ENCODE data around the gene WDR5. TPM values are rescaled to one million over a fixed set of nuclear protein-coding genes. Genes with fewer than 3 reads are reported as not detected.

Gene WDR5
- total RNA-seq, 1 experiment from 2014 or later = 62.5 TPM

DNA sequence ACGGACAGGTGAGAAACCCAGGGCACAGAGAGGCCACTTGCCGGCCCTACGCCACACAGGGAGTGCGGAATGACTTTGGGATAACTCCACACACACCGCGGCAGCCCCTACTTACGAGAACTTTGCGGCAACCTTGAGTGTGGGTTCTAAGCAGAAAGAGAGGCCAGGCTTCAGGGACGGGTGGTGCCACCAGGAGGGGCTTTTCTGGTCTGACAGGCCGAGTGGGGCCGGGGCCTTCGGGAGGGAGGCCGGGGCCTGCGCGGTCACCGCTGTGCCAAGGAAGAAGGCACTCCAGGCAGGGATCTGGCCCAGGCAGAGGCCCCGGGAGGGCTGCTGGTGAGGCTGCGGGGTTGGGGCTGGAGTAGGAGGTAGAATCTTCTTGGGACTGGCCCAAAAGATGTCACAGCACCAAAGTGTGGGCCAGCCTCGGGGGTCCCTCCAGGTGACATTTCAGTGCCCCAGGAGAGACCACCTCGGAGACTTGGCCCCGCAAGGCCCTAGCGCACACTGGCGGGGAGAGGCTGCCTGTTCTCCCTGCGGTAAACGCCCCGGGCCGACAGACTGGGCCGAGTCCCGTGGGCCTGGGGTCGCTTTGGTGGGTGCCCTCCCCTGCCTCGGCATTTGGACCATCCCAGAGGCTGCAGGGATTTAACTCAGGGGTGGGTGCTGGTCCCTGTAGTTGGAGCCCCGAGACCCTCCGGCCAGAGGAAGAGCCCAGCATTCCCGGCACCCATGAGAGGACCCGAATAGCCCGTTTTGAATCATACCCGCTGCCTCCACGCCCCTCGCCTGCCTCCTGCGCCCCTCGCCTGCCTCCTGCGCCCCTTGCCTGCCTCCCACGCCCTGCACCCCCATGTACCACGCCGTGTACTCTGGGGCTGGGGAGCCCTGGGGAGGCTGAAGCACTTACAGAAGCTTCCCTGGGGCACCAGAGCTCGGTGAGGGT lies 37.5 kb downstream of the WDR5 start:
- Mint-ChIP-seq H3K4me3 (no peak overlapping the region), H3K4me1 (peaks cover 3% of the 10 kb centered on the region), H3K36me3 (0 out of 2 replicates have a peak, but pooled peaks cover 3% of the 10 kb centered on the region), H3K9me3 (peaks cover 10% of the 10 kb centered on the region; the same call in 1 of the 2 replicates), H3K27me3 (ENCODE audit: low read depth) (no peaks in the 10 kb centered on the region), H3K27ac (no peak overlapping the region)
- no peak for DNase-seq (ENCODE audit: low spot score)
- ATAC-seq = no peak
- TF ChIP-seq TCF7 (CRISPR knock-in tag; IDR thresholded peaks at IDR 0.05; ENCODE audit: low read depth) (no peak), KAT7 (CRISPR knock-in tag; IDR thresholded peaks at IDR 0.05; ENCODE audit: borderline replicate concordance) (no peak), ZNF671 (CRISPR knock-in tag; IDR thresholded peaks at IDR 0.05) (no peak), FOXK1 (CRISPR knock-in tag; IDR thresholded peaks at IDR 0.05) (no peak), OVOL2 (CRISPR knock-in tag; IDR thresholded peaks at IDR 0.05; ENCODE audit: borderline replicate concordance) (no peak), ETV6 (CRISPR knock-in tag; IDR thresholded peaks at IDR 0.05) (no peak)
- TF ChIP-seq, protein P1, sequence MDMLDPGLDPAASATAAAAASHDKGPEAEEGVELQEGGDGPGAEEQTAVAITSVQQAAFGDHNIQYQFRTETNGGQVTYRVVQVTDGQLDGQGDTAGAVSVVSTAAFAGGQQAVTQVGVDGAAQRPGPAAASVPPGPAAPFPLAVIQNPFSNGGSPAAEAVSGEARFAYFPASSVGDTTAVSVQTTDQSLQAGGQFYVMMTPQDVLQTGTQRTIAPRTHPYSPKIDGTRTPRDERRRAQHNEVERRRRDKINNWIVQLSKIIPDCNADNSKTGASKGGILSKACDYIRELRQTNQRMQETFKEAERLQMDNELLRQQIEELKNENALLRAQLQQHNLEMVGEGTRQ (CRISPR knock-in tag; IDR thresholded peaks at IDR 0.05) = no peak
- CTCF ChIA-PET = interaction anchor here (2.5 to 5.6 kb wide), 4 partner anchors 10 to 276 kb away, joined by 15 to 54 read pairs (median 22); partner anchors contain the start of gene RNU6ATAC
- POLR2A ChIA-PET = no interaction called here

GRCh38 chr9:134174073-134174449 lies 38.2 kb downstream of the WDR5 start:
- Mint-ChIP-seq H3K27ac (no peak overlapping the region), H3K4me3 (no peak overlapping the region), H3K4me1 (peaks cover 3% of the 10 kb centered on the region), H3K27me3 (ENCODE audit: low read depth) (no peaks in the 10 kb centered on the region), H3K9me3 (peaks cover 3% of the 10 kb centered on the region; the same call in 1 of the 2 replicates), H3K36me3 (0 out of 2 replicates have a peak, but pooled peaks cover 3% of the 10 kb centered on the region)
- no peak for TF ChIP-seq ELF4 (CRISPR knock-in tag; IDR thresholded peaks at IDR 0.05; ENCODE audit: low read depth)
- CTCF ChIA-PET = interaction anchor here (1.1 to 3.3 kb wide), 7 partner anchors 11 to 275 kb away, joined by 3 to 35 read pairs (median 15); partner anchors contain the start of gene RNU6ATAC
- DNase-seq (ENCODE audit: low spot score) (no peak), ATAC-seq (no peak)
- POLR2A ChIA-PET = no interaction called here

- Mint-ChIP-seq H3K4me1 (peaks cover 3% of the 10 kb centered on the region), H3K36me3 (no peaks in the 10 kb centered on the region), H3K4me3 (no peak overlapping the region), H3K9me3 (no peaks in the 10 kb centered on the region), H3K27ac (no peak overlapping the region), H3K27me3 (ENCODE audit: low read depth) (no peaks in the 10 kb centered on the region)
- CTCF ChIA-PET = interaction anchor here (0.6 to 3.3 kb wide), 22 partner anchors 11 to 432 kb away, joined by 3 to 35 read pairs (median 4); partner anchors contain the start of gene RNU6ATAC
- no peak for DNase-seq (ENCODE audit: low spot score)
- no peak for TF ChIP-seq ELF4 (CRISPR knock-in tag; IDR thresholded peaks at IDR 0.05; ENCODE audit: low read depth)
- TF ChIP-seq KAT7 (CRISPR knock-in tag; IDR thresholded peaks at IDR 0.05; ENCODE audit: borderline replicate concordance) = no peak
- TF ChIP-seq ZNF121 (CRISPR knock-in tag; IDR thresholded peaks at IDR 0.05) = no peak
- no peak for TF ChIP-seq NR3C1 (CRISPR knock-in tag; conservative IDR thresholded peaks at IDR 0.05; ENCODE audit: low read depth)
- no peak for TF ChIP-seq PREB (CRISPR knock-in tag; IDR thresholded peaks at IDR 0.05; ENCODE audit: borderline replicate concordance)
- TF ChIP-seq ZNF671 (CRISPR knock-in tag; IDR thresholded peaks at IDR 0.05) = no peak
- TF ChIP-seq ZNF425 (CRISPR knock-in tag; conservative IDR thresholded peaks at IDR 0.05) = no peak
- TF ChIP-seq, protein P2, sequence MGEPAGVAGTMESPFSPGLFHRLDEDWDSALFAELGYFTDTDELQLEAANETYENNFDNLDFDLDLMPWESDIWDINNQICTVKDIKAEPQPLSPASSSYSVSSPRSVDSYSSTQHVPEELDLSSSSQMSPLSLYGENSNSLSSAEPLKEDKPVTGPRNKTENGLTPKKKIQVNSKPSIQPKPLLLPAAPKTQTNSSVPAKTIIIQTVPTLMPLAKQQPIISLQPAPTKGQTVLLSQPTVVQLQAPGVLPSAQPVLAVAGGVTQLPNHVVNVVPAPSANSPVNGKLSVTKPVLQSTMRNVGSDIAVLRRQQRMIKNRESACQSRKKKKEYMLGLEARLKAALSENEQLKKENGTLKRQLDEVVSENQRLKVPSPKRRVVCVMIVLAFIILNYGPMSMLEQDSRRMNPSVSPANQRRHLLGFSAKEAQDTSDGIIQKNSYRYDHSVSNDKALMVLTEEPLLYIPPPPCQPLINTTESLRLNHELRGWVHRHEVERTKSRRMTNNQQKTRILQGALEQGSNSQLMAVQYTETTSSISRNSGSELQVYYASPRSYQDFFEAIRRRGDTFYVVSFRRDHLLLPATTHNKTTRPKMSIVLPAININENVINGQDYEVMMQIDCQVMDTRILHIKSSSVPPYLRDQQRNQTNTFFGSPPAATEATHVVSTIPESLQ (CRISPR knock-in tag; IDR thresholded peaks at IDR 0.05) = no peak
- no peak for TF ChIP-seq FOXP1 (CRISPR knock-in tag; IDR thresholded peaks at IDR 0.05; ENCODE audit: borderline replicate concordance)
- no peak for TF ChIP-seq GRHL2 (CRISPR knock-in tag; IDR thresholded peaks at IDR 0.05; ENCODE audit: insufficient replicate concordance, severe bottlenecking)
- TF ChIP-seq, protein P3, sequence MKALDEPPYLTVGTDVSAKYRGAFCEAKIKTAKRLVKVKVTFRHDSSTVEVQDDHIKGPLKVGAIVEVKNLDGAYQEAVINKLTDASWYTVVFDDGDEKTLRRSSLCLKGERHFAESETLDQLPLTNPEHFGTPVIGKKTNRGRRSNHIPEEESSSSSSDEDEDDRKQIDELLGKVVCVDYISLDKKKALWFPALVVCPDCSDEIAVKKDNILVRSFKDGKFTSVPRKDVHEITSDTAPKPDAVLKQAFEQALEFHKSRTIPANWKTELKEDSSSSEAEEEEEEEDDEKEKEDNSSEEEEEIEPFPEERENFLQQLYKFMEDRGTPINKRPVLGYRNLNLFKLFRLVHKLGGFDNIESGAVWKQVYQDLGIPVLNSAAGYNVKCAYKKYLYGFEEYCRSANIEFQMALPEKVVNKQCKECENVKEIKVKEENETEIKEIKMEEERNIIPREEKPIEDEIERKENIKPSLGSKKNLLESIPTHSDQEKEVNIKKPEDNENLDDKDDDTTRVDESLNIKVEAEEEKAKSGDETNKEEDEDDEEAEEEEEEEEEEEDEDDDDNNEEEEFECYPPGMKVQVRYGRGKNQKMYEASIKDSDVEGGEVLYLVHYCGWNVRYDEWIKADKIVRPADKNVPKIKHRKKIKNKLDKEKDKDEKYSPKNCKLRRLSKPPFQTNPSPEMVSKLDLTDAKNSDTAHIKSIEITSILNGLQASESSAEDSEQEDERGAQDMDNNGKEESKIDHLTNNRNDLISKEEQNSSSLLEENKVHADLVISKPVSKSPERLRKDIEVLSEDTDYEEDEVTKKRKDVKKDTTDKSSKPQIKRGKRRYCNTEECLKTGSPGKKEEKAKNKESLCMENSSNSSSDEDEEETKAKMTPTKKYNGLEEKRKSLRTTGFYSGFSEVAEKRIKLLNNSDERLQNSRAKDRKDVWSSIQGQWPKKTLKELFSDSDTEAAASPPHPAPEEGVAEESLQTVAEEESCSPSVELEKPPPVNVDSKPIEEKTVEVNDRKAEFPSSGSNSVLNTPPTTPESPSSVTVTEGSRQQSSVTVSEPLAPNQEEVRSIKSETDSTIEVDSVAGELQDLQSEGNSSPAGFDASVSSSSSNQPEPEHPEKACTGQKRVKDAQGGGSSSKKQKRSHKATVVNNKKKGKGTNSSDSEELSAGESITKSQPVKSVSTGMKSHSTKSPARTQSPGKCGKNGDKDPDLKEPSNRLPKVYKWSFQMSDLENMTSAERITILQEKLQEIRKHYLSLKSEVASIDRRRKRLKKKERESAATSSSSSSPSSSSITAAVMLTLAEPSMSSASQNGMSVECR (CRISPR knock-in tag; IDR thresholded peaks at IDR 0.05; ENCODE audit: borderline replicate concordance) = no peak
- no peak for ATAC-seq
- POLR2A ChIA-PET = no interaction called here
Observed at GRCh38 chr9:134174526-134175290, 38.8 kb downstream of the WDR5 start.
